Measurements from ENCODE around the gene PXDC1. TPM values are rescaled to one million over a fixed set of nuclear protein-coding genes. Genes with fewer than 3 reads are reported as not detected.

Gene PXDC1
- total and polyA plus RNA-seq, 4 donors: 24.1 to 106 (median 77.6) TPM

DNA sequence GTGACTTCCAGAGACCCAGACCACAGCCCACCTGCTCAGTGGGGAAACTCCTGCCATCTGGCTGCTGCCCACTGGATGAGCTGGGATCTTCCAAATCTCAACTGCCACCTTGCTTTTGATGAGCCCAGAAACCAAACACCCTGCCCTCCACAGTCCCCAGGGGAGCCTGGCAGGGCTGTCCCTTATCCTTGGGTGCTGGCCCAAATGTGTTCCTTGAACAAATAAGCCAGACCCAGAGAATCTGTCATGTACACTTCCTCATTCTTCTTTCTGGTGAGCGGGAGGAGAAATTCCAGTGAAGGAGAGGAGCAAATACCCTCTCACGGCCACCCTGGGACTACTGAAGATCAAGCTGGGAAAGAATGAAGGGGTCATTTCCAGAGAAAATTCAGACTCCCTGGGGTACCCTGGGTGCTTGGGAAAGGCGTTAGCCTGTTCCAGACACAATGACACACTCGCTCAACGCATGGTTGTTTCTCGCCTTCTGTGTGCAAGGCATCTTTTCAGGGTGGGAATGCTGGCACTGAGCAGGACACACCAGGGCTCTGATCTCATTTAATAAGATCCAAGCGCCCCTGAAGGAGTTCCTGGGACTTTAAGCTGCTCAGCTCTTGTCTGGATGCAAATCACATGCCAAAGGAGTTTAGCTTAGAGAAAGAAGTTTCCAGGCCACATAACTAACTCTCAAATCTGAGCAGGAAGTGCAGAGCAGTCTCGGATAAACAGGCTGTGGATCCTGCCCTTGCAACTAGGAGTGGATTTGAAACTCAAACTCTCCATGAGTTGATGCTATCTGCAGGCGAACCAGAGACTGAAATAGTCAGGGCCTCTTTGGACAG, 38.5 kb downstream of the PXDC1 start:
- no peak for DNase-seq (ENCODE audit: low spot score)
- Histone ChIP-seq H3K9ac (ENCODE audit: low read depth in 1 of 2, low read length in 2 of 2) (no peak overlapping the region), H3K4me1 (ENCODE audit: control insufficient read depth in 4 of 4, insufficient read depth in 4 of 4, low read length in 3 of 4) (peaks cover 0 to 10% (median 6%) of the 10 kb centered on the region in 4 donors), H3K36me3 (ENCODE audit: control insufficient read depth in 4 of 4, insufficient read depth in 3 of 4, low read depth in 1 of 4, low read length in 3 of 4) (no peaks in the 10 kb centered on the region), H3K27ac (ENCODE audit: low read depth in 1 of 2, low read length in 2 of 2) (no peak overlapping the region), H3K9me3 (ENCODE audit: control insufficient read depth in 4 of 4, low read length in 3 of 4) (no peaks in the 10 kb centered on the region), H3K27me3 (ENCODE audit: control insufficient read depth in 4 of 4, insufficient read depth in 4 of 4, low read length in 3 of 4) (no peaks in the 10 kb centered on the region), H3K4me3 (ENCODE audit: low read depth in 1 of 3, low read length in 3 of 3) (no peak overlapping the region)
- WGBS: 81% methylated on average over 9 of the region's 9 CpGs
- TF ChIP-seq RAD21 (IDR thresholded peaks at IDR 0.05) (no peak), YY1 (IDR thresholded peaks at IDR 0.05) (no peak), SP1 (IDR thresholded peaks at IDR 0.05) (no peak)

- Histone ChIP-seq H3K9me3 (ENCODE audit: control insufficient read depth in 4 of 4, low read length in 3 of 4) (no peaks in the 10 kb centered on the region), H3K36me3 (ENCODE audit: control insufficient read depth in 4 of 4, insufficient read depth in 3 of 4, low read depth in 1 of 4, low read length in 3 of 4) (no peaks in the 10 kb centered on the region), H3K9ac (ENCODE audit: low read depth in 1 of 2, low read length in 2 of 2) (no peak overlapping the region), H3K4me1 (ENCODE audit: control insufficient read depth in 4 of 4, insufficient read depth in 4 of 4, low read length in 3 of 4) (peaks cover 0 to 10% (median 6%) of the 10 kb centered on the region in 4 donors), H3K4me3 (ENCODE audit: low read depth in 1 of 3, low read length in 3 of 3) (no peak overlapping the region), H3K27me3 (ENCODE audit: control insufficient read depth in 4 of 4, insufficient read depth in 4 of 4, low read length in 3 of 4) (no peaks in the 10 kb centered on the region), H3K27ac (ENCODE audit: low read depth in 1 of 2, low read length in 2 of 2) (no peak overlapping the region)
- TF ChIP-seq TAF1 (conservative IDR thresholded peaks at IDR 0.05): no peak
- TF ChIP-seq HNF4A (conservative IDR thresholded peaks at IDR 0.05): no peak
- TF ChIP-seq RAD21 (IDR thresholded peaks at IDR 0.05): no peak
- TF ChIP-seq NR2F2 (IDR thresholded peaks at IDR 0.05): no peak
- TF ChIP-seq HNF4G (IDR thresholded peaks at IDR 0.05): no peak
- TF ChIP-seq JUND (IDR thresholded peaks at IDR 0.05): no peak
- no peak for TF ChIP-seq YY1 (IDR thresholded peaks at IDR 0.05)
- TF ChIP-seq, protein P1, sequence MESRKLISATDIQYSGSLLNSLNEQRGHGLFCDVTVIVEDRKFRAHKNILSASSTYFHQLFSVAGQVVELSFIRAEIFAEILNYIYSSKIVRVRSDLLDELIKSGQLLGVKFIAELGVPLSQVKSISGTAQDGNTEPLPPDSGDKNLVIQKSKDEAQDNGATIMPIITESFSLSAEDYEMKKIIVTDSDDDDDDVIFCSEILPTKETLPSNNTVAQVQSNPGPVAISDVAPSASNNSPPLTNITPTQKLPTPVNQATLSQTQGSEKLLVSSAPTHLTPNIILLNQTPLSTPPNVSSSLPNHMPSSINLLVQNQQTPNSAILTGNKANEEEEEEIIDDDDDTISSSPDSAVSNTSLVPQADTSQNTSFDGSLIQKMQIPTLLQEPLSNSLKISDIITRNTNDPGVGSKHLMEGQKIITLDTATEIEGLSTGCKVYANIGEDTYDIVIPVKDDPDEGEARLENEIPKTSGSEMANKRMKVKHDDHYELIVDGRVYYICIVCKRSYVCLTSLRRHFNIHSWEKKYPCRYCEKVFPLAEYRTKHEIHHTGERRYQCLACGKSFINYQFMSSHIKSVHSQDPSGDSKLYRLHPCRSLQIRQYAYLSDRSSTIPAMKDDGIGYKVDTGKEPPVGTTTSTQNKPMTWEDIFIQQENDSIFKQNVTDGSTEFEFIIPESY (IDR thresholded peaks at IDR 0.05): no peak
- TF ChIP-seq ATF3 (IDR thresholded peaks at IDR 0.05): no peak
- TF ChIP-seq, protein P2, sequence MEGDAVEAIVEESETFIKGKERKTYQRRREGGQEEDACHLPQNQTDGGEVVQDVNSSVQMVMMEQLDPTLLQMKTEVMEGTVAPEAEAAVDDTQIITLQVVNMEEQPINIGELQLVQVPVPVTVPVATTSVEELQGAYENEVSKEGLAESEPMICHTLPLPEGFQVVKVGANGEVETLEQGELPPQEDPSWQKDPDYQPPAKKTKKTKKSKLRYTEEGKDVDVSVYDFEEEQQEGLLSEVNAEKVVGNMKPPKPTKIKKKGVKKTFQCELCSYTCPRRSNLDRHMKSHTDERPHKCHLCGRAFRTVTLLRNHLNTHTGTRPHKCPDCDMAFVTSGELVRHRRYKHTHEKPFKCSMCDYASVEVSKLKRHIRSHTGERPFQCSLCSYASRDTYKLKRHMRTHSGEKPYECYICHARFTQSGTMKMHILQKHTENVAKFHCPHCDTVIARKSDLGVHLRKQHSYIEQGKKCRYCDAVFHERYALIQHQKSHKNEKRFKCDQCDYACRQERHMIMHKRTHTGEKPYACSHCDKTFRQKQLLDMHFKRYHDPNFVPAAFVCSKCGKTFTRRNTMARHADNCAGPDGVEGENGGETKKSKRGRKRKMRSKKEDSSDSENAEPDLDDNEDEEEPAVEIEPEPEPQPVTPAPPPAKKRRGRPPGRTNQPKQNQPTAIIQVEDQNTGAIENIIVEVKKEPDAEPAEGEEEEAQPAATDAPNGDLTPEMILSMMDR (IDR thresholded peaks at IDR 0.05; ENCODE audit: low read depth, low read length, missing input control): no peak
- TF ChIP-seq FOXA1 (IDR thresholded peaks at IDR 0.05): no peak
- no peak for TF ChIP-seq GABPA (IDR thresholded peaks at IDR 0.05 in 1 of 2, conservative IDR thresholded peaks at IDR 0.05 in 1 of 2)
- 87% methylated on average over 6 of the region's 6 CpGs for WGBS
- DNase-seq (ENCODE audit: low spot score): no peak
Observed at GRCh38 chr6:3711776-3712175, 39.7 kb downstream of the PXDC1 start.

DNA sequence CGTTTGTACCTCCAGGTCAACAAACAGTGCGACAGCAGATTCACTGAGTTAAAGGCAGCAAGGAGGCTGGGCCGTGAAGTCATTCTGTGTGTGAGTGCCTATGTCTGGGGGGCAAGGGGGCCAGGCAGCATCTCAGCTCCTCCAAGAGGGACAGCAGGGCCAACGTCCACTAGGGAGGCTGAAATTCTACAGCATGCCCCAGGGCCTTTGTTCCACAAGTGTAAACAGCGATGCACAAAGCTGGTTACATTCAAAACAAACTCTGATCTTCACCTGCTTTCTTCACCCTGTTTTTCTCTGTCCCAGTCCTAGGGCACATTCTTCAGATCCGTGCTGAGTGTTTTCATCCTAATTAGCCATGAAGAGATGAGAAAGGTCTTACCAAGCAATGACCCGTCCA, 41.1 kb downstream of the PXDC1 start:
- Histone ChIP-seq H3K9ac (ENCODE audit: low read depth in 1 of 2, low read length in 2 of 2) (no peak overlapping the region), H3K36me3 (ENCODE audit: control insufficient read depth in 4 of 4, insufficient read depth in 3 of 4, low read depth in 1 of 4, low read length in 3 of 4) (no peaks in the 10 kb centered on the region), H3K27ac (ENCODE audit: low read depth in 1 of 2, low read length in 2 of 2) (no peak overlapping the region), H3K4me3 (ENCODE audit: low read depth in 1 of 3, low read length in 3 of 3) (no peak overlapping the region), H3K4me1 (ENCODE audit: control insufficient read depth in 4 of 4, insufficient read depth in 4 of 4, low read length in 3 of 4) (peaks cover 0 to 8% (median 2%) of the 10 kb centered on the region in 4 donors), H3K27me3 (ENCODE audit: control insufficient read depth in 4 of 4, insufficient read depth in 4 of 4, low read length in 3 of 4) (no peaks in the 10 kb centered on the region), H3K9me3 (ENCODE audit: control insufficient read depth in 4 of 4, low read length in 3 of 4) (no peaks in the 10 kb centered on the region)
- DNase-seq (ENCODE audit: low spot score): no peak
- WGBS: 92% methylated on average over 7 of the region's 7 CpGs
- no peak for TF ChIP-seq HNF4G (IDR thresholded peaks at IDR 0.05)
- TF ChIP-seq JUND (IDR thresholded peaks at IDR 0.05): no peak
- TF ChIP-seq, protein P3, sequence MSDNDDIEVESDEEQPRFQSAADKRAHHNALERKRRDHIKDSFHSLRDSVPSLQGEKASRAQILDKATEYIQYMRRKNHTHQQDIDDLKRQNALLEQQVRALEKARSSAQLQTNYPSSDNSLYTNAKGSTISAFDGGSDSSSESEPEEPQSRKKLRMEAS (IDR thresholded peaks at IDR 0.05): no peak
- no peak for TF ChIP-seq RXRA (IDR thresholded peaks at IDR 0.05)
- TF ChIP-seq TAF1 (conservative IDR thresholded peaks at IDR 0.05): no peak
- TF ChIP-seq, protein P1 (IDR thresholded peaks at IDR 0.05): no peak
- no peak for TF ChIP-seq RAD21 (IDR thresholded peaks at IDR 0.05)
- TF ChIP-seq HNF4A (conservative IDR thresholded peaks at IDR 0.05): no peak
- TF ChIP-seq NR2F2 (IDR thresholded peaks at IDR 0.05): no peak

Measured in liver (tissue), 9 donors.